GM18505 (cell line): ENCODE data around the gene OR5AU1.
"Not testable (repeated sequence)": the region's sequence is repeated elsewhere in the genome, so short reads cannot be mapped to it uniquely, and the experiment has no call there.

Experiments
- ATAC-seq: cut with Tn5 transposase; IDR thresholded peaks from one replicate; pipeline ENCODE4 v1.9.1; 2021; ENCODE audit not compliant: unreplicated experiment
- POLR2A ChIP-seq: IDR thresholded peaks from 4 replicates; pipeline ENCODE4 v1.6.1; 2011; ENCODE audit warnings: borderline replicate concordance; ENCODE audit not compliant: insufficient read depth, insufficient read length; ENCODE audit errors: extremely low read depth

Gene OR5AU1

DNA sequence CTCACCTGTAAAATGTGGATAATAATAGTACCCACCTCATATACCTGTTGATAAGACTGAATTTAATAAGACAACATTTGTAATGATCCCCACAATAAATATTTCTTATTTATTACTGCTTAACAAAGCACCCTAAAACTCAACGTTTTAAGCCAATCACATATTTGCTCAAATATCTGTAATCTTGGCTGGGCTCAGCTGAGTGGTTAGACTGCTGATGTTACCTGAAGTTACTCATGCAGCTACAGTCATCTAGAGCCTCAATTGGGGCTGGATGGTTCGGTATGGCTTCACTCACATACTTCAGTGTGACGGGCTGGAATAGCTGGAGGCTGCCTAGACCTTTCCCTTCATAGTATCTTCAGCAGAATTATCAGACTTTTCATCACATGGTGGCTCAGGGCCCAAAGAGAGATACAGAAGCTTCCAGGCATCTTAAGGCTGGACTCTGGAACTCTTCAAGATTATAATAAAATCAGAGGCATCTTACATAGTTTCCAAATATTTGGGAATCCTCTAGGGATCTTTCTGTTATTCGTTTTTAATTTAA lies 4.3 kb upstream of the OR5AU1 start:
- TF ChIP-seq POLR2A: no peak
- ATAC-seq: no peak

DNA sequence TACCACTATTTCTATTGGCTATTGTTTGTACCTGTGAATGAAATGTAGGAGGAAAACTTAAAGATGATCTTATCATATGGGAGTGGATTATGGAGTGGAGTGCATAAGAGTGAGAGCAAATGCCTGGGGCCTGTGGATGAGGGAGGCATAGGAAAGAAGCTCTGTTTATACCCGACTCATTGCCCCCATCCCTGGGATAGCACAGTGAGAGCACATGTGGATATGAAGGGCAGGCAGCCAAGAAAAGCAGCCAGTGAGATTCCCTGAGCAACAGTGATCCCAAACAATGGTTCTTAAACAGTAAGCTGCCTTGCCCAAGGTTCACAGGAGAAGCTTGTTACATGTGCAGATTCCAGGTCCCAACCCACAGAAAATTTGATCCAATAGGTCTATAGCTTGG lies 2.3 kb upstream of the OR5AU1 start:
- not testable (repeated sequence) for ATAC-seq

DNA sequence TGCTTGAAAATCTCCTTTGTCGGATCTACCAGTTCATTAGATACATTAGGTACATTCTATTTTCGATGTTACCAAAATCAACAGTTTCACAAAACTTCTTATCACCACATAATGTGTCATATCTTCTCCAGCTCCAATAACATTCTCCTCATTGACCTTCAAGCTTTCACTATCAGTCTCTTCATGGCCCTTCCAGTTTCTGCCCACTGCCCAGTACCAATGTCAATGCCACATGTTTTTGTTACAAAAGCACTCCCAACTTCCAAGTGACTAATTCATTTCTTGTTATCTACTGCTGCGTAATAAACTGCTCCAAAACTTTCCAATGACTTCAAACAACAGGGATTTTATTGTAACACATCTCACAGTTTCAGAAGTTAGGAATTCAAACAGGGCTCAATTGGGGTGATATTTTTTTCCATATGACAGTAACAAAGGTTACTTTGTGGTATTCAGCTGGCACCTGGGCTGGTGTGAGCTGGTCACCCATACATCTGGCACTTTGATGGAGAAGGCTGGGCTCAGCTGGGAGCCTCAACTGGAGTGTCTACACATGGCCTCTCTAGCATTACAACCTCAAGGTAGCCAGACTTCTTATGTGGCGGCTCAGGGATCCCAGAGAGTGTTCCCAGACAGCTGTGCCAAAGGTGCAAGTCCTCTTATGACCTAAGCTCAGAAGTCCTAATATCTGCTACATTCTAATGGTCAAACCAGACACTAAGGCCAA lies 6.1 kb downstream of the OR5AU1 start:
- ATAC-seq: no peak
- no peak for TF ChIP-seq POLR2A

DNA sequence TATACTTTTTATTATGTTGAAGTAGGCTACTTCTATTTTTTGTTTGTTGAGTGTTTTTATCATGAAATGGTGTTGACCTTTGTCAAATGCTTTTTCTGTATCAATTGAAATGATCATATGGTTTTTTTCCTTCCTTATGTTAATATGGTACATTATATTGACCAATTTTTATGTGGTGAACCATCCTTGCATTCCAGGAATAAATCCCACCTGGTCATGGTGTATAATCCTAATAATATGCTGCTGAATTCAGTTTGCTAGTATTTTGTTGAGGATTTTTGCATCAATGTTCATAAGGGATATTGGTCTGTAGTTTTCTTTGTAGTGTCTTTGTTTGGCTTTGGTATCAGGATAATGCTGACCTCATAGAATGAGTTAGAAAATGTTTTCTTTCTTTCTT lies 10.4 kb downstream of the OR5AU1 start:
- ATAC-seq: no peak
- TF ChIP-seq POLR2A: no peak

DNA sequence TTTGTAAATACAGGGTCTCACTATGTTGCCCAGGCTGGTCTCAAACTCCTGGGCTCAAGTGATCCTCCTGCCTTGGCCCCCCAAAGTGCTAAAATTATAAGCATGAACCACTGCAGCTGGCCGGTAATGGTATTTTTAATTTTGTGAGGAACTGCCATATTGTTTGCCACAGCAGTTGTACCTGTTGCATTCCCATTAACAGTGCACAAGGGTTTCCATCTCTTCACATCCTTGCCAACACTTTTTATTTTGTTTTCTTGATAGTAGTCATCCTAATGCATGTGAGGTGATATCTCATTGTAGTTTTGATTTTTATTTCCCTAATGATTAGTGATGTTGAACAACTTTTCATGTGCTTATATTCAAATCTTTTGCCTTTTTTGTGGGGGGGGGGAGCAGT lies 13.5 kb downstream of the OR5AU1 start:
- ATAC-seq: no peak
- TF ChIP-seq POLR2A: no peak

DNA sequence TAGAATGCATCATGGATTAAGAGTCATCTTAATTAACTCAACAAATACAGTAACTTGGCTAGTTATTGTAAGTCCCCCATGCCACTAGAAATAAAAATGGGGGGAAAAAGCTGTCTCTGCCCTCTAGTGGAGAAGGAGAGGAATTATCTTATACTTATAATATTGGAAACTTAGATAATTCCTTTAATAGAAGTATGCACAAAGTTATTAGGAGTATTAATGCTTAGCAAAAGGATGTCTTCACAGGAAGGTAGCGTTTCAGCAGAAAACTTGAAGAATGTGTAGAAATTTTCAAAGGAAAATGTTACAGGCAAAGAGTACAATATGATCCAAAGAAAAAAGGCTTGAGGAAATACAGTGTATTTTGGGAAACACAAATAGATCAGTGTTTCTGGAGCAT lies 19.8 kb downstream of the OR5AU1 start:
- ATAC-seq: no peak
- TF ChIP-seq POLR2A: no peak

DNA sequence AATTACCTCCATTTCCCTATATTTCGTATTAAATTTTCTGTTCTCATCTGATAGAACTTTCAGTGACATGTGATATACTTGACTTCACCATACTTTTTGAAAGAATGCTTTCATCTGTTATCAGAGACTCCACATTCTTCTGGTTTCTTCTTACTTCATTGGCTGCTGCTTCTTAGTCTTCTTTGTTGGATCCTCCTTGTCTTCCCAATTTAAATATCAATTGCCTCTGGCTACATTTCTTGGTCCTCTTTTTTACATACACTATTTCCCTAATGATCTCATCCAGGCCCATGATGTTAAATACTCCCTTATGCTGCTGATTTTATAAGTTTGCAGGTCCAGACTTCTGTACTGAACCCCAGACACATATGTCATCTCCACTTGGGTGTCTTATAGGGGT lies 22.0 kb downstream of the OR5AU1 start:
- no peak for ATAC-seq
- TF ChIP-seq POLR2A: no peak

DNA sequence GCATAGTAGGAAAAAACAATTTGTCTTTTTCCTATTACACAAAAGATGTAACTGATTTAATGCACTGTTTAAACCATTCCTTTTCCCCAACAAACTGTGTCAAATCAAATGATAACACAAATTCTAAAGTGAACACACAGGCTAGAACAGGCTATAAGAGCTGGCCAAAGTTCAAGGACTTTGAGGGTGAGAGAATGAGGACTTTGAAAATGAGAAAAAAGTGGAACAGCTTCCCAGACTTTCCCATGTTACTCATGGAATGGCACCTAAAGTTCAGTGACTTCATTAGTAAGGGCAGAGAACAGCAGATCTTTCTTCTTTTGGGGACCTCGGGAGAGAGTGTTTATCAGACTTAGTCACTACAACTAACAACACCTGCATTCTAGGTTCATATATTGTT lies 32.4 kb downstream of the OR5AU1 start:
- no peak for ATAC-seq
- no peak for TF ChIP-seq POLR2A

DNA sequence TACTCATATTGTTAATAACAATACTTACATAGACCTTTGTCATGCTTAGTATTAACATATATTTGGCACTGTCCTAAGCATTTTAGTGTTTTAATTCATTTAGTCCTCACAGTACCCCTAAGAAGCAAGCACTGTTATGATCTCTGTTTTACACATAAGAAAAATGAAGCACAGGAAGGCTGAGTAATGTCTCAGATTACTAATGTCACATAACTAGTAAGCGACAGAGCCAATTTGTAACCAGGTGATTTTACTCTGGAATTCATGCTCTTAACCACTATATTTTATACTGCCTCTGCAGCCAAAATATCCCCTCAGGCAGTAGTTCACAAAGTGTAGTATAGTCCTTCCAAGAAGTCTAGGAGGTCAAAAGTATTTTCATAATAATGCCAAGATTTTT lies 34.7 kb downstream of the OR5AU1 start:
- ATAC-seq: no peak
- no peak for TF ChIP-seq POLR2A

DNA sequence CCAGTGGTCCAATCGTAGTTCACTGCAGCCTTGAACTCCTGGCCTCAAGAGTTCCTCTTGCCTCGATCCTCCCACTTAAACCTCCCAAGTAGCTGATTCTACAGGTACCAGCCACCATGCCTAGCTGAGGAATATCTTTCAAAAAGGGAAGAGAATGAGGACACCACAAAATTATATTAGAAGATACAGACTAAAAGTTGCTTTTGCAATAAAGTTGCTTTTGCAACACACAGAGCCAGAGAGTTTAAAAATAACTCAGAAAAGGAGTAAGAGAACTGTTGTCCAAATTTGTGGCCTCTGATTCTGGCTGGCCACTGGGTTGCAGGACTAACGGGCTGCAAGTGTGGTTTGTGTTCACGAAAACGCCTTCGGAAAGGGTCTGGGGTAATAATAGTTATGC lies 35.2 kb downstream of the OR5AU1 start:
- TF ChIP-seq POLR2A: no peak
- no peak for ATAC-seq

DNA sequence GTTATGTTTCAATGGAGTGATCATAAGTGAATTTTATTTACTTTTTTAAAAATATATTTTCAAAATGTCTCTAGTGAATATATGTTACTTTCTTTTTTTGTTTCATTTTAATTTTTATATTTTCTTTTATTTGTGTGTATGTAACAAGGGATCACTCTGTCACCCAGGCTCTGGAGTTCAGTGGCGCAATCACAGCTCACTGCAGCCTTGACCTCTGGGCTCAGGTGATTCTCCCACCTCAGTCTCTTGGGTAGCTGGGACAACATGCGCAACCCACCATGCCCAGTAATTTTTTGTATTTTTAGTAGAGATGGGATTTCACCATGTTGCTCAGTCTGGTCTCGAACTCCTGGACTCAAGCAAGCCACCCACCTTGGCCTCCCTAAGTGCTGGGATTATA lies 36.9 kb downstream of the OR5AU1 start:
- ATAC-seq: no peak
- no peak for TF ChIP-seq POLR2A

DNA sequence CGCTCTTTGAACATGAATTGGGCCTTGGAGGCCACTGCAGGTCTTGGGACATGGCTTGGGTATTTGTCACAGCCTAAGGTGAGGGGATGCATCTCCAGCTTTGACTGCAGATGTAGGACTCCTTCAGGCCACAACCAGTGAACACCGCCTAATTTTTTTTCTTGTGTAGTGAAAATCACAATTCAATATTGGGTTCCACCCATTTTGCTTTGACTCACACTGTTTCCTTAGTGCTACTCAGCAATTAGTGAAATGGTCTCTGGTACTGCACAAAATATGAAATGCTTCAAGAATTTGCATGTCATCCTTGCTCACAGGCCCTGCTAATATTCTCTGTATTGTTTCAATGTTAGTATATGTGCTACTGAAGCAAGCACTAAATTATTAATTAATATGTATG lies 42.5 kb downstream of the OR5AU1 start:
- no peak for ATAC-seq
- TF ChIP-seq POLR2A: no peak

DNA sequence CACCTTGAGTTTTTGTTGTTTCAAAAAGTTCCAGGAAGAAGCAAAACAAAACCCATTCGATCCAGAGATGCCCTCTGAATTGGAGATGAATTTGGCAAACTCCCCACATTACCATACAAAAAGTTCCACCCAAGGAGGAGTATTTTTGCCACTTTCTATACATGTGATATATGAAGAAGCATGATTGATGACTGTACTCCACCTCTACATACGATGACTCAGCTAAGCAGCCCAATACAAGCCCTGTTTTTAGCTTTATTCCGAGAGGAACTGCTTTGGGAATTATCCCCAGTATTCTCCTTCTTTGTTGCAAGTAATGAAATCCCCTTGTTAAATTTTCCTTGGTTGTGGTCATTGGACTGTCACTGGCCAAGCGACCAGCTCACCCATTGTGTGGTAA lies 43.6 kb downstream of the OR5AU1 start:
- no peak for ATAC-seq
- TF ChIP-seq POLR2A: no peak

DNA sequence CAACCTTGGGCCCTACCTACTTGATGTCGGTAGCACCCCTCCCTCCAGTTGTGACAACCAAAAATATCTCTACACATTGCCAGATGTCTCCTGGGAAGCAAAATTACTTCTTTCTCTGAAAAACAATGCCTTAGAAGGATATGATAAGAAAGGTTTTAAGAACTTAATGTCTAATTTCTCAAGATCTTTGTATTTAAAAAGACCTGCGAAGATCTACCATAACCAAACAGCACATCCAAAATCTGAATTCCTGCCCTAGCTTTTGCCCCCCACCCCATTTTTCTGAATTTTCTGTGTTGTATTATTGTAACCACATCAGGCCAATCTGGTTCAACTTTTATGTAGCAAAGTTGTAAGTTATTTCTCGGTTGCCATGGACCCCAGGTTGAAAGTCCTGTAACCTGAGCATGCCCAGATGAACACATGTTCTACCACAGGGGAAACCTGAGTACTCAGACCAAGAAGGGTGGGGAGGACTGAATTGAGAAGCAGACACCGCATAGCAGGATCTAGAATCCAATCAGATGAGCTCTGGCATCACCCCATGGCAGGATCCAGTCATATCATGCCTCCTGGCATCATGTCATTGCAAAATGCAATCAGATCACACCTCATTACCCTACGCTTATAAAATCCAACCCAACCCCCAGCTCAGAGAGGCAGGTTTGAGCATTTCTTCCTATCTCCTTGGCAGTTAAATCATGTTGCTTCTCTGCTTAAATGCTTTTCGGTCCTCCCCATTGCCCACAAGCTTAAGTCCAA lies 46.3 kb downstream of the OR5AU1 start:
- no peak for TF ChIP-seq POLR2A

More for the DNA sequence above, 46.3 kb downstream of the OR5AU1 start:
- no peak for ATAC-seq
